GM19372 (cell line): ENCODE measurements around the gene PRSS48.
"Not testable (repeated sequence)": the region's sequence is repeated elsewhere in the genome, so short reads cannot be mapped to it uniquely, and the experiment has no call there.

ENCODE experiments used
- ATAC-seq: cut with Tn5 transposase; IDR thresholded peaks from one replicate; pipeline ENCODE4 v1.9.1; 2021; ENCODE audit warnings: mild to moderate bottlenecking, low read depth, moderate library complexity; ENCODE audit not compliant: unreplicated experiment

PRSS48 gene, protein sequence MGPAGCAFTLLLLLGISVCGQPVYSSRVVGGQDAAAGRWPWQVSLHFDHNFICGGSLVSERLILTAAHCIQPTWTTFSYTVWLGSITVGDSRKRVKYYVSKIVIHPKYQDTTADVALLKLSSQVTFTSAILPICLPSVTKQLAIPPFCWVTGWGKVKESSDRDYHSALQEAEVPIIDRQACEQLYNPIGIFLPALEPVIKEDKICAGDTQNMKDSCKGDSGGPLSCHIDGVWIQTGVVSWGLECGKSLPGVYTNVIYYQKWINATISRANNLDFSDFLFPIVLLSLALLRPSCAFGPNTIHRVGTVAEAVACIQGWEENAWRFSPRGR

GRCh38 chr4:151276787-151277562 lies at the start of gene PRSS48:
TSS of gene PRSS48 (plus strand) at chr4:151277161. CDS start at chr4:151277173, 12 bp downstream.
- peak; percentile 59 for ATAC-seq

DNA sequence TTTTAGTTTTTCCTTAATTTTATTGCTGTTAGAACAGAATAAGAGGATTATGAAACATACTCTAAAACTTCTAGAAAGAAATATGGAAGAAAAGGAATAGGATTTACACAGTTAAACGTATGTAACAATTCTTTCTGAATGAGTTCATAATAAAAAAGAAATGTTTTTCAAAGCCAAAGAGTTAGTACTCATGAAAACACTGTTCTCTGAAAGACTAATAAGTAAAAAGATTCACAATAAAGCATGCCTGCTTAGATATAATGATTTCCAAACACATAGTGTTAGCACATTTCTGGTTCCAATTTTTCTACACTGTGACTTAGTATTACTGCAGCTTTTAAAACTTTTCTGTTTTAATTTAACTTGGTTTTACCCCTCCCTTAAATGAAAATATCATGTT lies 49.8 kb upstream of the PRSS48 start:
- no peak for ATAC-seq

- ATAC-seq: no peak
Measured at GRCh38 chr4:151227731-151228130, 49.2 kb upstream of the PRSS48 start.

- no peak for ATAC-seq
Measured at GRCh38 chr4:151228189-151229119, 48.5 kb upstream of the PRSS48 start.

DNA sequence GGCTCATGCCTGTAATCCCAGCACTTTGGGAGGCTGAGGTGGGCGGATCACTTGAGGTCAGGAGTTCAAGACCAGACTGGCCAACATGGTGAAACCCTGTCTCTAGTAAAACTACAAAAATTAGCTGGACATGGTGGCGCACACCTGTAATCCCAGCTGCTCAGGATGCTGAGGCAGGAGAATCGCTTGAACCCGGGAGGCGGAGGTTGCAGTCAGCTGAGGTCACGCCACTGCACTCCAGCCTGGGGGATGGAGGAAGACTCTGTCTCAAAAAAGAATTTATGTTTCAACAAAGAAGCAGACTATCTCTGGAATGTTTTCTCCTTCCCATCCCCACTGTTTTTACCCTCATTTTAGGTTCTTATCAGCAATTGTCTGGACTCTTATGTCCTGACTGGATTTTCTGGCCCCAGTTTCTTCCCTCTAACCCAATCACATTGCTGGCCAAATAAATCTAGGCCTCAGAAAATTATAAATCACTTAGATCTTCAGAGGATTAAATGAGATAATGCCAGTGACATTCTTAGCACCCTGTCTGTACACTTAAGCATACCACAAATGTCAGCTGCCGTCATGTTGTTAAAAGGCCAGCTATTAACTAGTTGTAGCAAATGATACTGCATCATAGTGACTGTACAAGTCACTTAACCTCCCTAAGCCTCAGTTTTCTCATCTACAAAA lies 44.9 kb upstream of the PRSS48 start:
- no peak for ATAC-seq

- no peak for ATAC-seq
Measured at GRCh38 chr4:151233600-151233999, 43.4 kb upstream of the PRSS48 start.

DNA sequence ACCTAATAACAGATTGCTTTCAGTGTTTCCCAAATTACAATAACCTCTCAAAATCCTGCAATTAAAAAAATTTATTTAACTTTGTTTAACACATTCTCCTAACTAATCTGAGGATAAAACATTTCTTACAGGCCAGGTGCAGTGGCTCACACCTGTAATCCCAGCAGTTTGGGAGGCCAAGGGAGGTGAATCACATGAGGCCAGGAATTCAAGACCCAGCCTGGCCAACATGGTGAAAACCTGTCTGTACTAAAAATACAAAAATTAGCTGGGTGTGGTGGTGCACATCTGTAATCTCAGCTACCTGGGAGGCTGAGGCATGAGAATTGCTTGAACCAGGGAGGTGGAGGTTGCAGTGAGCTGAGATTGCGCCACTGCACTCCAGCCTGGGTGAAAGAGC lies 41.6 kb upstream of the PRSS48 start:
- not testable (repeated sequence) for ATAC-seq

DNA sequence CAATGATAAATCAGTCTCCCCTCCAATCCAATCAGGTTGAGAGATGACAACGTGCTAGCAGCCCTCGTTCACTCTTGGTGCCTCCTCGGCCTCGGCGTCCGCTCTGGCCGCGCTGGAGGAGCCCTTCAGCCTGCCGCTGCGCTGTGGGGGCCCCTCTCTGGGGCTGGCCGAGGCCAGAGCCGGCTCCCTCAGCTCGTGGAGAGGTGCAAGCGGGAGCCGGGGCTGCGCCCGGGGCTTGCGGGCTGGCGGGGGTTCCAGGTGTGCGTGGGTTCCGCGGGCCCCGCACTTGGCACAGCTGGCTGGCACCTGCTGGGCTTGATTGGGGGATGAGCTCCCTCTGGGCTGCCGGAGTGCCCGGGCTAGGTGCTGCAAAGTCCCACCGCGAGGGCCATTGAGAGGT lies 40.9 kb upstream of the PRSS48 start:
- no peak for ATAC-seq

- no peak for ATAC-seq
Measured at GRCh38 chr4:151238477-151238876, 38.5 kb upstream of the PRSS48 start.

- ATAC-seq: no peak
Measured at GRCh38 chr4:151239608-151240007, 37.4 kb upstream of the PRSS48 start.

DNA sequence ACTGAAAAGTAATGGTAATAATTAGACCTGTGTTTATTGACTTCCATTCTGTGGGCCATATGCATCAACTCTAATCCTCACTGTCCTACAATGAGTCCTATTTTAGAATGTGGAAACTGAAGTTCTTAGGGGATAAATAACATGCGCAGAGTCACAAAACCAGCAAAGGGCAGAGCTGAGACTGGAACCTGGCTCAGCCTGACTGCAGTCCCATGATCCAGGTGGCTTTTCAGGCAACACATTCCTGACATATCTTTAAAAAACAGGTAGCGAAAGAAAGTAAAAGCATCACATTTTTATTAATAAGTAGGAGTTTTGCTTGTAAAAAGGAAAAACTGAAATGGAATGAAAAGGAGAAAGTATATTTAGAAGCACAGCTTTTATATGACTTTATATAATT lies 34.7 kb upstream of the PRSS48 start:
- no peak for ATAC-seq

GRCh38 chr4:151246742-151247141 lies 30.2 kb upstream of the PRSS48 start:
- no peak for ATAC-seq

DNA sequence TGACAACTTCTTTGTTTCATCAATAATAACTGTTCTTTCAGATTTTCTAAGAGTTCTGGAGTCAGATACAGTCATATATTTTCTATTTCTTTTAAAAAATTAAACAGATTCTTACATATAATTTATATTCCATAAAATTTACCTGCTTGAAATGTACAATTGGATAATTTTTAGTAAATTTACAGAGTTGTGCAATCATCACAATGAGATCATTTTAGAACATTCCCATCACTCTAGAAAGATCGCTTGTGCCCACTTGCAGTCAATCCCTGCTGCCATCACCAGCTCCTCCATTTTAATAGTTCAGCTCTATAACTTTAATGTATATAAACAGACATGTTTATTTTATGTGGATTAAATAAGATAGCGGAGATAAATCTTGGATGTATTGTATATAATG lies 29.6 kb upstream of the PRSS48 start:
- ATAC-seq: no peak

GRCh38 chr4:151248519-151248918 lies 28.4 kb upstream of the PRSS48 start:
- ATAC-seq: no peak

GRCh38 chr4:151250706-151251105 lies 26.3 kb upstream of the PRSS48 start:
- no peak for ATAC-seq

DNA sequence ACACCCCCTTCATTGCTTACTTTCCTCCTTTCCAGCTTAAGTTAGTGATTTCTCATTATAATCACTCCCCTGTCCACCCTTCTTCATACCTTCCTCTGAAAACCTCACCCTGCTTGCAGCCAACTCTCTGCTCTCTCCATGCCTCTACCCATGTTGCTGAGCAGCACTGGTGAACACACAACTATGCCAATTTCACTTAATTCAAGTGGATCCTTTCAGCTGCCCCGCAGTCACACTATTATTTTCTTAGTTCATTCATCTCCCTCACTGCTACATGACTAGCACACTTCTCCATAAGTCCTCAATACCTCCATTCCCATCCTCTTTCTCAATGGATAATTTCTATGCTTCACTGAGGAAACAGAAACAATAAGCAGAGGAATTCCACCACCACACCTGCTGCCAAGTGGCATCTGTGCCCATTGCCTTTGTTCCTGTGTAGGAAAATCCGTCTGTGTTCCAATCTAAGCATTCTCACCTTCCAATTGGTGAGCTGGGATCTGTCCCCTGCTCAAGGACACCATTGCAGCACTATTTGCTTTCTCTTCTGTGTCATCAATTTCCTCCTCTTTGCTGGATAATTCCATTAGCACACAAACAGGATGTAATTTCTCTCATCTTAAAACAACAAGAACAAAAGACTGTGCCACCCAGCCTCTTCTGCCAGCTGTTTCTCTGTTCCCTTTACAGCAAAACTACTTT lies 25.2 kb upstream of the PRSS48 start:
- ATAC-seq: no peak

GRCh38 chr4:151255226-151255625 lies 21.7 kb upstream of the PRSS48 start:
- ATAC-seq: not testable (repeated sequence)

DNA sequence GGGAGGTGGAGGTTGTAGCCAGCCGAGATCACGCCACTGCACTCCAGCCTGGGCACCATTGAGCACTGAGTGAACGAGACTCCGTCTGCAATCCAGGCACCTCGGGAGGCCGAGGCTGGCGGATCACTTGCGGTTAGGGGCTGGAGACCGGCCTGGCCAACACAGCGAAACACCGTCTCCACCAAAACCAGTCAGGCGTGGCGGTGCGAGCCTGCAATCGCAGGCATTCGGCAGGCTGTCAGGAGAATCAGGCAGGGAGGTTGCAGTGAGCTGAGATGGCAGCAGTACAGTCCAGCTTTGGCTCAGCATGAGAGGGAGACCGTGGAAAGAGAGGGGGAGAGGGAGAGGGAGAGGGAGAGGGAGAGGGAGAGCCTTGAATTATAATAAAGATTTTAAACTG lies 21.3 kb upstream of the PRSS48 start:
- not testable (repeated sequence) for ATAC-seq

DNA sequence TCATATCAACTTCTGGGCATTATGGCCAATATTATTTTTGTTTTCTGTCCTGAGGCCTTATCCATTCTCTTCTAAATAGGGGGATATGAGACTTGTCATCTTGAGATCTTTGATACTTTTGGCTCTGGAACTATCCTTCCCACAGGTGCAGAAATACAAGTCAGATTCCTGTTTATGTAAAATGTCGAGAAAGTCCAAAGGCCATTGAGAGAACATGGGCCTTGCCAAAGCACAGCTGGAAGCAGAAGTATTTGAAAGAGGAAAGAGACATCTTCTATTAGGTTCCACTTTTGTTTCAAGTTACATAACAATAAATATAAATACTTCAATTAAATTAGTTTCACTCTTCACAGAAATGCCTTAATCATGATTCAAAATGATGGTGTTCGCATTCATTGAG lies 20.8 kb upstream of the PRSS48 start:
- no peak for ATAC-seq

DNA sequence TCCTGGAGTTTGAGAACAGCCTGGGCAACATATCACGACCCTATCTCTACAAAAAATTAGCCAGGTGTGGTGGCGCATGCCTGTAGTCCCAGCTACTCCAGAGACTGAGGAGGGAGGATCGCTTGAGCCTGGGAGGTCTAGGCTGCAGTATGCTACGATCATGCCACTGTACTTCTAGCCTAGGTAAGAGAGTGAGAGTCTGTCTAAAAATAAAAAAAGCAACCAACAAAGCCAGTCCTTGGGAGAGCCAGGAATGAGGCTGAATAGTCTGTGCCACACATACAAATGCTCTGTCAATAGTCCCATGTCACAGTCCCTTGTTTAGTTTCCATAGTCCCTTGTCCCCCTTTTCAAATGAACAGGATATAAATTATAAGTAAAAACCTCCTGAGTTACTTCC lies 19.3 kb upstream of the PRSS48 start:
- ATAC-seq: no peak
